ENCODE results near the gene MAST2.

DNA sequence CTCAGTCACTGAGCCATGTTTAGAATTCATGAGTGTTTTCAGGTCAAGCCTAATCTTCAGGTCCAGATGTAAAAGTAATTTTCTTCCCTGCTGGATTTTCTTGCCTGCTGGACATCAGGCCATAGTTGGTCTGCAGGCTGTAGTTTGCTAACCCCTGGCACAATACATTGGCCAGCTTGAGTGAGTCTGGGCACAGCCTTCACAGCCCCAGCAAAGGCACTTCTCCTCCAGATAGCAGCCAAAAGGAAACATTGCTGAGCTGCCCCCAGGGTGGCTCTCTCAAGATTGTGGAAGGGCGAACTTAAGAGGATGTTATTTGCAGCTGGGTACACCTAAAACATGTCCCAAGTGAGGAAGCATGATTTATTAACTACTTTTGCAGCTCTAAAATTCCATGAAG, 202.2 kb downstream of the MAST2 start:
- no peak for TF ChIP-seq CTCF (IDR thresholded peaks at IDR 0.05)
- TF ChIP-seq POLR2AphosphoS5 (IDR thresholded peaks at IDR 0.05; ENCODE audit: low read depth, low read length): no peak
